ENCODE results near the gene NKG7.
"Not testable (repeated sequence)": the region's sequence is repeated elsewhere in the genome, so short reads cannot be mapped to it uniquely, and the experiment has no call there.

The NKG7 gene

DNA sequence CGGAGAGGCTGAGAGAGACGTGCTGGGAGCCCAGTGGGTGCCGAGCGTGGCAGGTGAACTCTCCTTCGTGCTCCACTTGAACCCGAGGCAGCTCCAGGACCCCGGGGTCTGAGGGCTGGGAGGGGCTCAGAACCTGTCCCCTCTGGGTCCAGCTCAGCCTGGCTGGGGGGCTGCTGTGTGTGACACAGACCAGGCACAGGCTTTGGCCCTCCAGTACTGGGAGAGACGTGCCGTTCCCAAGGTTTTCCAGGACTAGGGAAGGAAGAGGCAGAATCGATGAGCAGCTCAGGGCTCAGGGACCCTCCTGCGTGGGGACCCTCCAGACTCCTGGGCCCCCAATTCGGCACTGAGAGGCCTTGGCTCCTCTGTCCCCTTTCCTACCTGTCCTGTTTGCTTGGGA is 42.7 kb upstream of the NKG7 start:
- TF ChIP-seq, protein P1, sequence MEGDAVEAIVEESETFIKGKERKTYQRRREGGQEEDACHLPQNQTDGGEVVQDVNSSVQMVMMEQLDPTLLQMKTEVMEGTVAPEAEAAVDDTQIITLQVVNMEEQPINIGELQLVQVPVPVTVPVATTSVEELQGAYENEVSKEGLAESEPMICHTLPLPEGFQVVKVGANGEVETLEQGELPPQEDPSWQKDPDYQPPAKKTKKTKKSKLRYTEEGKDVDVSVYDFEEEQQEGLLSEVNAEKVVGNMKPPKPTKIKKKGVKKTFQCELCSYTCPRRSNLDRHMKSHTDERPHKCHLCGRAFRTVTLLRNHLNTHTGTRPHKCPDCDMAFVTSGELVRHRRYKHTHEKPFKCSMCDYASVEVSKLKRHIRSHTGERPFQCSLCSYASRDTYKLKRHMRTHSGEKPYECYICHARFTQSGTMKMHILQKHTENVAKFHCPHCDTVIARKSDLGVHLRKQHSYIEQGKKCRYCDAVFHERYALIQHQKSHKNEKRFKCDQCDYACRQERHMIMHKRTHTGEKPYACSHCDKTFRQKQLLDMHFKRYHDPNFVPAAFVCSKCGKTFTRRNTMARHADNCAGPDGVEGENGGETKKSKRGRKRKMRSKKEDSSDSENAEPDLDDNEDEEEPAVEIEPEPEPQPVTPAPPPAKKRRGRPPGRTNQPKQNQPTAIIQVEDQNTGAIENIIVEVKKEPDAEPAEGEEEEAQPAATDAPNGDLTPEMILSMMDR (IDR thresholded peaks at IDR 0.05; ENCODE audit: low read depth, low read length), result no peak
- no peak overlapping the region for H3K4me3 ChIP-seq (ENCODE audit: low read depth, low read length)

DNA sequence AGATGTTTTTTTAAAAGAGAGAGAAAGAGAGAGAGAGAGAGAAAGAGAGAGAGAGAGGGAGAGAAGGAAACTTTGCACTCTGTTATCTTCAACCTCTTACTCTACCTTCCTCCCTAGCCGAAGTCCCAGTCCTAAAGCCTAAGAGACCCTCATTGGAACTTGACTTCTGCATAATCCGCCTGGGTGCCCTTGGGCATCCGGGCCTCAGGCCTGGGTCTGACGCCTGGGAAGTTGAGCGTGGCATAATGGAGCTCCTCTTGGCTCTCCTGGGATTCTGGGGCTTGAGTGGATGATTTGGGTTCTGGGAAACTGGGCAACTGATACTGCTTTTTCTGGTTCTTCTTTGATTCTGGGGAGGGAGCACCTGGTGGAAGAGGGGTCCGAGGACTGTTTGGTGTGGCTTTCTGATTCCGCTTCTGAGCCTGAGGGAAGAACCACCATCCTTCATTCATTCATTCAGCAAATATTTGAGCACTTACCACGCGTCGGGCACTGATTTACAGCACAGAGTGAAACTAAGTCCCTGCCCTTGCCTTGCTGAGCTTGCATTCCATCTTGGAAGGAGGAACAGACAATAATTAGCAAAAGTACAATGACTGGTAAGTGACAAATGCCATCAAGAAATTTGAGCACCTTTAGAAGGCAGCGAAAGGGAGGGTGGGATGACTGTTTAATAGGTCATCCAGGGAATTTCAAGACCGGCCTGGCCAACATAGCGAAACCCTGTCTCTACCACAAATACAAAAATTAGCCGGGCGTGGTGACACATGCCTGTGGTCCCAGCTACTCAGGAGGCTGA is 38.7 kb upstream of the NKG7 start:
- TF ChIP-seq, protein P1 (IDR thresholded peaks at IDR 0.05; ENCODE audit: low read depth, low read length), result no peak
- H3K4me3 ChIP-seq (ENCODE audit: low read depth, low read length), result no peak overlapping the region

DNA sequence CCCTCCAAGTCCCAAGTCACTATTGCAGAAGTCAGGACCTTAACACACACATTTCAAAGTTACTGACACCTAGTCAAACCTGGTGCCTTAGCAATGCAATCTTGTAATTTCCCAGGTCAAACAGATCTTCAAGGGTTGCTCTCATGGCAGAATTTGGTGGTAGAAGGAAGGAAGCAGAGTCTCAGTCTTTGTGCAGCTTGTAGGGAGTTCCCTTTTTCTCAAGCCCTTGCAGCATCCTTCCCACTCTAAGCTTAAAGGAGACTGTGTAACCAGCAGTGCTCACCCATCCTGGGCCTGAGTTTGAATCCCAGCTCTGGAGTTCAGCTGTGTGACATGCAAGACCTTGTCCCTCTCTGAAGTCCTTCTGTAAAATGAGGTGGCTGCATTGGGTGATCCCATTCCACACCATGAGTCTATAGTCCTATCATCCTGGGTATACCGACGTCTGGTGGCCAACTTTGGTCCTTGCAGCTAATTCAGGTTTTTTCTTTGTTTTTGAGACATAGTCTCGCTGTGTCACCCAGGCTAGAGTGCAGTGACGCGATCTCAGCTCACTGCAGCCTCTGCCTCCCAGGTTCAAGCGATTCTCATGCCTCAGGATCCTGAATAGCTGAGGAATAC is 35.2 kb upstream of the NKG7 start:
- H3K4me3 ChIP-seq (ENCODE audit: low read depth, low read length), result no peak overlapping the region
- TF ChIP-seq, protein P1 (IDR thresholded peaks at IDR 0.05; ENCODE audit: low read depth, low read length), result peak; percentile 40

DNA sequence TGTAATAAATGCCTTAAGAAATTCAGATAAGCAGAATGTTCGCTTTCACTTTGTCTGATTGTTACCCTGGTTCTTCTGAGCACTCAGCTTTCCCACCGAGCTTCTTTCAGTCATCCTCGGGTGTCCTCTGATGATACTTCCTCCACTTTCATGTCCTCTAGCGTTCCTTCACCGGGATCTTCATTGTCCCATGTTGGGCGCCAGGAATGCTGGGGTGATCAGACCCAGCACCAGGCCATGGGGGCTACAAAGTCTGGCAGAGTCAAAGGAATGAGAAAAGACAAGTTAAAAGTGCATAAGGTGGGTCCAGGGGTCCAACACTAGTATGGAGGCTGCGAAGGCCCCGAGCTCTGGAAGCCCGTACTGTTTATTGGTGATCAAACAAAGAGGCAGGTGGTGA is 29.7 kb upstream of the NKG7 start:
- TF ChIP-seq, protein P1 (IDR thresholded peaks at IDR 0.05; ENCODE audit: low read depth, low read length), result no peak
- no peak overlapping the region for H3K4me3 ChIP-seq (ENCODE audit: low read depth, low read length)

DNA sequence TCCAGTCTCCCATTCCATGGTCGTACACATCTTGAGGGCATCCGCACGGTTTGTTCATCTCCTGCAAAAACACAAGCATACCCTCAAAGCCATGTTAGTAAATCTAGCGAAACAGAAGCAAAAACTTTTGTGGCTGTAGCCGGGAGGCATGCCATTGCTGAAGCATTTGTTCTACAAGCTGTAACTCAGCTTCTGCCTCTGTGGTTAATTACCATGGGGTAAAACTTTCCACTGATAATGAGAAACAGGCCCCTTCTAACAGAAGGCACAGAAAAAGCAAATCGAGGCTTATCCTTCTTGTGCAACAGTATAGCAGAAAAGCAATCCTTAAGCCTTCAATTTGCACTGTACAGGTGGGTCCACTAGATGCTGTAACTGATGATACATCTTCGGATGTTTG is 27.5 kb upstream of the NKG7 start:
- not testable (repeated sequence) for H3K4me3 ChIP-seq (ENCODE audit: low read depth, low read length)

DNA sequence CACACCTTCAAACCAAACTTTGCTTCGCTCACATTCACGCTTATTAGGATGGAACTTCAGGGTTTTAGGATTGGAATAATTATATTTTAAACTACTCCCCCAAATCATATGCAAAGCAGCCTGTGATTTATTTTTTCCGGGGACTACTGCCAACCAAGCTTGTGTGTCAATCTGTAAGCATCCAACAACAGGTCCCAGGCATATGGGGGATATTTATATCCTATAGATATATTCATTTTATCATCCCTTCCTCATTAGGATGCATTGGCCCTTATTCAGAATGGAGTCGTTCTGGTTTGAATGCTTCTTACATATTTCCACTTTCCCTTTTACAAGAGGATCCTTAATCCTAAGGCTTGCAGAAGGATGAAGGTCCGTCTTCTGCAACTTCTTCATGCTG is 26.8 kb upstream of the NKG7 start:
- no peak overlapping the region for H3K4me3 ChIP-seq (ENCODE audit: low read depth, low read length)
- TF ChIP-seq, protein P1 (IDR thresholded peaks at IDR 0.05; ENCODE audit: low read depth, low read length), result no peak

DNA sequence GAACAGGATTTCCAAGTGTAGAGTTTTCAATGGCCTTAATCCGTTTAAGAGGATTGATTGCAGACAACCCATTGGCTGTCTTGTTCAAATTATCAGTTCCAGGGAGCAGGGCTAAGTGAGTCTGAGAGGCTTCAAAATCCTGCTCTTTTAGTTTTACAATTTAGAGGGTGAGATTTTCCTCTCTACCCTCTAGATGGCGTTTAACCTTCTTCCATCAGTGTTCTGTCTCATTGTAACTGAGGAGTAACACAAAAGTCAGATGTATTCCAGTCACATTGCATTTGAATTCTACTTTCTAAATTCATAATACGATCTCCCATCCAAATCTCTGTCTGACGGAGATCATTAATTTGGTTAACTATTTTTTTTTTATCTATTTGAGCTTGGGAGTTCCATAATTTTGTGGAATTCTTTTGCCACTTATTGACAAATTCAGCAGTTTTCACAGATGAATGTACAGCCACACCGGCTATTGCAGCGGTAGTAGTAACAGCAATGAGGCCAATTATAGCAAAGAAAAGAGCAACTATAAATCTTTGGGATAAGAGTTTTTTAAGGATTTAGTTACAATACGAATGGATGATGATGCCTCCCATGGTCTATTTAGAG is 25.7 kb upstream of the NKG7 start:
- no peak overlapping the region for H3K4me3 ChIP-seq (ENCODE audit: low read depth, low read length)
- TF ChIP-seq, protein P1 (IDR thresholded peaks at IDR 0.05; ENCODE audit: low read depth, low read length), result peak; percentile 34; the same call in 1 of the 2 replicates

DNA sequence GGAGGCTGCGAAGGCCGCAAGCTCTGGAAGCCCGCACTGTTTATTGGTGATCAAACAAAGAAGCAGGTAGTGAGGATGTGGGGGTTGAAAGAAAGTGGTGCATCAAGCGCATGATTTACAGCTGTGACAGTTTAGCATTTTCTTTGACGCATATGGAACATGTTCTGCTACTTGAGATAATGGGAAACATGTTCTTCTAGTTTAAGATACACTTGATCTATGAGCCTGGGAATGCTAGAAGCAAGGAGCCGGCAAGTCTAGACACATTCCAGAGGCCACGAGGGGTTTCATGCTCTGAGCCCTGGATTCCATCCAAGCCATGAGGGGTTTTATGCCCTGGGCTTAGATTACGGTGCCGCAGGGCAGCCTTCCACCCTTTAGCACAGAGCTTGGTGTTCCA is 25.0 kb upstream of the NKG7 start:
- not testable (repeated sequence) for H3K4me3 ChIP-seq (ENCODE audit: low read depth, low read length)
